Thyroid gland (tissue), 4 donors: ENCODE results near the gene PCBP3.
"Not testable (repeated sequence)": the region's sequence is repeated elsewhere in the genome, so short reads cannot be mapped to it uniquely, and the experiment has no call there.

ENCODE experiments used
- CTCF ChIP-seq, 6 experiments: fragments of 200-600 bp in 3 of 6; fragments of 450-650 bp in 3 of 6; sonication (generic) in 3 of 6; IDR thresholded peaks; one replicate each; pipeline ENCODE4 v1.5.1; 2016 to 2019; ENCODE audit warnings: antibody characterized with exemption in 6 of 6, mild to moderate bottlenecking in 2 of 6, inconsistent platforms in 1 of 6, moderate library complexity in 1 of 6
- POLR2A ChIP-seq, 2 donors: fragments of 450-650 bp; IDR thresholded peaks; one replicate each; pipeline ENCODE4 v1.6.1; 2017; ENCODE audit warnings: antibody characterized with exemption in 2 of 2, mild to moderate bottlenecking in 2 of 2, moderate library complexity in 1 of 2

- TF ChIP-seq POLR2A, CTCF (IDR thresholded peaks at IDR 0.05): not testable (repeated sequence)
Observed at GRCh38 chr21:45710306-45710705, 66.8 kb downstream of the PCBP3 start.
